GM21717 (cell line): Measurements from ENCODE around the gene KLHL9.
A peak's percentile ranks its signal among the peaks of the same experiment; 100 is the strongest.

ENCODE experiments used
- ATAC-seq: cut with Tn5 transposase; IDR thresholded peaks from one replicate; pipeline ENCODE4 v1.9.1; 2021; ENCODE audit warnings: mild to moderate bottlenecking, moderate library complexity; ENCODE audit not compliant: unreplicated experiment

Gene KLHL9

DNA sequence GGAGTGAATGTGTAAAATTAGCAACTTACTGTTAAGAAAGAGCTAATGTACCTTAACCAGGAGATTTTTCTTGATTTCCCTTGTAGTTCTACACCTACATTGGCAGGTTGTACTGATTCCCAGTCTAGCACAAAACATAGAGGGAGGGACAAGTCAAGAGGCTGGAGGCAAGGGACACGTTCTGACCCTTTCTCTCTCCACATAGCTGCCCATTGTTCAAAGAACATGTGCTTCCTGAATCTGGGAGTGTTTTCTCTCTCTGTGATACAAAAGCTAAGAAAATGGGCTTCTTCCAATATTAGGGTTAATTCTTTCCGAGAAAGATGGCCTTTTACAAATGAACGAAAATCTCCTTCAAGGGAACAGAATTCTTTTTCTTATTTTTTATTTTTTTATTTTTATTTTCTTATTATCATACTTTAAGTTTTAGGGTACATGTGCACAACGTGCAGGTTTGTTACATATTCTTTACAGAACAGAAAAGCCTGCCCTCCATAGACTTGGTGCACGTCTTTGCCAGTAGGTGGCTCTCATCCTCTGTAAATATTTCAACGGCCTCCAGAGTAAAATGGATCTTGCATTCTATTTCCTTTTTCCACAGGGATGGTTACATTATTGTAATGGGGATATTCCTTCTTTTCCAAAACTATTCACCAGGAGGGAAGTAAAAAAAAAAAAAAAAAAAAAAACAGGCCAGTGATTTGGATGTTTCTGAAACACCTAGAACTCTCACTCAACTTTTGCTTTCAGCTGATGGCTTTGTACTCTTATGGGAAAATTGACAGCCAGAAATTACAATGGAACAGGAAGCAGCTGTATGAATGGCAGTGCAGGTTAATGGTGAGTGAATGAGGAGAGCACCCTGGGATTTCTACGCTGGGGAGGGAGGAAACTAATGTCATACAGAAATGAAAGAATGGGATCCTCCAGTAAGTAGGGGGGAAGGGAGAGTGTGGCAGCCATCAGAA, 17.0 kb downstream of the KLHL9 start:
- no peak for ATAC-seq

DNA sequence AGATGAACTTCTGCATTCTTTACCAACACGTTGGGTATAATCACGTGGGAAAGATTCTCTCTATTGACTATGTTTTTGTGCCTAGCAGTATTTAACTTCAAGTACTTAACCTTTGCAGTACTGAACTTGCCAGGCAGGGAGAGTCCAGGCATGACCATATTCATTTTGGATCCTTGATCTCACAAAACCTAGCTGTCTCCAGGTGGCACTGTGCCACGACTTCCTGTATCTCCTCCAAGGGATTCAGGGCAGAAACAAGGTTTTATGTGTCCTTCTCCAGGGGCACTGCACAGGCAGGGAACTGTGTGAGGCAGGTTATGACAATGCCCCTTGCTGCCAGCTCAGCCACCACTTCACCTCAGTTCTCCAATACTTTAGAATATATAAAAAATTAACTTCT, 18.3 kb downstream of the KLHL9 start:
- ATAC-seq: no peak

DNA sequence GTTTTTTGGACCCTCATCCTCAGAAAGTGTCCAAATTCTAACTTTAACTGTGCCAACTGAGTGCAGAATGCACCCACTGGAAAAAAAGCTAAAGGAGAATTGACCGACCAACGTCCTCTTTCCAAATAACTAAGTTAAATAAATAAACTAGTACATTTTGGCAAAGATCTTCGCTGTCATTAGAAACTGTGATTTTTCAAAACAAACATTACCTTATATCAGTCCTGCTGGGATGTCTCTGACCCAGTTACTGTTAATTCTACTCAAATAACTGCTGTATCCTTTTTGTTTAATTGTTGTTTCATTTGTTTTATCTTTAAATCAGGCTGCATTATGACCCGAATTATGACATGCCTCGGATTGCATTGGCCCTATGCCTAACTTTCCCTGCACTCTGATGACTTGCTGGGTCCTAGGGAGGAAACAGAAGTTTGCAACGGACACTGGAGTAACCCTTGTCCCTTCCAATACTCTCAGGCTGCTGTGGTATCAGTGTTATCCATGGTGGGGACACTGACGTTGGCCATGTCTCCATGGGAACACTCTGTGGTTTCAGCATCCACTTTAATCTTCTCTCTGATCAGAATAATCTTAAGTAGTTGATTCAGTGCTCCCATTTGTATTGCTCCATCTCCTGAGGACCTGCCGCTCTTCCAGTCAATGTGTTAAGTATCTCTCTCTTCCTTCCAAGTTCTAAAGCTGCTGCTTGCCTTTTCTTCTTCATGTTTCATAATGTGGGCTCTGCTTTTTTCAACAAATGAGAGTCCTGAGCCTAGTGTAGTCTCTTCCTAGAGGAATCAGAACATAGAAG, 19.0 kb downstream of the KLHL9 start:
- no peak for ATAC-seq

DNA sequence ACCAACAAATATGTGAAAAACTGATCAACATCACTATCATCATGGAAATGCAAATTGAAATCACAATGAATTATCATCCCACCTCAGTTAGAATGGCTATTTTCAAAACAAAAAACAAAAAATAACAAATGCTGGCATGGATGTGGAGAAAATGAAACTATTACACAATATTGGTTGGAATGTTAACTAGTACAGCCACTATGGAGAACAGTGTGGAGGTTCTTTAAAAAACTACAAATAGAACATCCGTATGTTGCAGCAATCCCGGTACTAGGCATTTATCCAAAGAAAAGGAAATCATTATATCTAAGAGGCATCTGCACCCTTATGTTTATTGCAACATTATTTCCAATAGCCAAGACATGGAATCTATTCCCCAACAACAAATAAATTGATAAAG, 21.1 kb downstream of the KLHL9 start:
- ATAC-seq: no peak

DNA sequence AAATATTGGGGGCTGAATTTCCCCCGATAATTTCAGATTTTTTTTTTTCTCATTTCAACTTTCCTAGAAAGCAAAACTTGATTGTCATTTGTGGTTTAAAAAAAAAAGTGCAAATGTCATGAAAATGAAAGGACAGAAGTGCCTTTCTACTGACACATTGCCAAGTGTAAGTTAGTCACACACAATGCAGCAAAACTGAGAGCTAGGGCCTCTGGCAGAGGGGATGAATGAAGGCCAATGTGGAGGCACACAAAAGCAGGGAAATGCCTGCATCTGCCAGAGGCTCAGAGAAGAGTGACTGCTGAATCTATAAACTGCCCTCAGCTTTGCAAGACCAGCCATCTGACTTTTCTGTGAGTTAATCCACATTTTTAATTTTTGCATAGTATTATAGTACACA, 23.3 kb downstream of the KLHL9 start:
- ATAC-seq: no peak

DNA sequence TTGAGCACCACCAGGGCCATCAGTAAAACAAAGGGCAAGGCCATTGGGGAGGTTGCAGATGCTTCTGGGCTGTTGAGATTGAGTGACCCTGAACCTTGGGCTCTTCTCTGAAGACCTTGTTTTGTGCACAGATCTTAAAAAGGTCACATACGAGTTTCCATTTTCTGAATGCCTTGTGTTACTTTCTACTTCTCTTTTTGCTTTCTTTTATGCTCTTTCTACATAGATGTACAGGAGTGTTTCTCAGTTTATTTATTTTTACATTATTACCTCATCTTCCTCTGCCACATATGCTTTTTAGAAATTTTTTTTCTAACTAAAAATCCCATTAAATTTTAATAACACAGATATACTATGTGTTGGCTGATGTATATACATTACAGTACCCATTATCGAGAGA, 30.0 kb downstream of the KLHL9 start, which contains the start of gene IFNA5:
IFNA5 (minus strand) TSS at position 101 of the 400 bp plus-strand sequence; CDS start at position 44, 57 bp downstream.
- no peak for ATAC-seq

DNA sequence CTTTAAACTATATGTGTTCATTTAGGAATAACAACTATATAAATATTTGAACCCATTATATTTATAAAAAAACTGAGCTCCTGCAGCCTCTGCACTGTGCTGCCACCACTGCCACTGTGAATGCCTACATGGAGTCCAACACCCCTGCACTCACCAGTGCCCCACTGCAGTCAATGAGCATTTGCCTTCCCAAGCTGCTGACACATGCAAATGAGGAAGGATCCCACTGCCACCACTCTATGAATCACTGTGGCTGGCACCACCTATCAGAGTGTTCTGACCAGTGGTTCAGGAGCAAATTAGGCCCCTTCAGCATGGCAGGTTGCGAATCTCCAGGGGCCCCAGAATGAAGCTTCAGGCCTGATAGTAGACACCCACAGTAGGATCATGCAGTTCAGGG, 39.2 kb downstream of the KLHL9 start:
- no peak for ATAC-seq

DNA sequence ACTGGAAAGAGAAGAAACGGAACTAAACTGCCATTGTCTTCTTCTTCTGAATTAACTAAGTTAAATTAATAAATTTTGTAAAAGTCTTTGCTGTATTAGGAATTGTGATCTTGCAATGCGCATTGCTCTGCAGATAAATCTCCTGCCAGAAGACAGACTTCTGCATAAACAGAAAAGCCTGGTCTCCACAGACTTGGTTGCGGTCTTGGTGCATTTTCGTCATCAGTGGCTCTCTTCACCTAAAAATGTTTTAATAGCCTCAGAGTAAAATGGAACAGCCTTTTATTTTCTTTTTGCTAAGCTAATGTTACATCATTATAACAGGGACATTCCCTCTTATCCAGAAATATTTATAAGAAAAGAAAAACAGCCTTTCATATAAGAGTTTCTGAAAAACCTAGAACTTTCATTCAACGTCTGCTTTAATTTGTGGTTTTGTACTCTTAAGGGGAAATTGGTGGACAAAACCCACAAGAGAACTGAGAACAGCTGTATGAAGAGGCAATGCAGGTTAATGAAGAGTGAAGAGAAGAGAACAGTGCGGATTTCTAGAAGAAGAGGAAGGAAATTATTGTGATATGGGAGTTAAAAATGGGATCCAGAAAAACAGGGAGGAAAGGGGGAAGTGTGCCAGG, 40.2 kb downstream of the KLHL9 start:
- peak; percentile 82 for ATAC-seq

DNA sequence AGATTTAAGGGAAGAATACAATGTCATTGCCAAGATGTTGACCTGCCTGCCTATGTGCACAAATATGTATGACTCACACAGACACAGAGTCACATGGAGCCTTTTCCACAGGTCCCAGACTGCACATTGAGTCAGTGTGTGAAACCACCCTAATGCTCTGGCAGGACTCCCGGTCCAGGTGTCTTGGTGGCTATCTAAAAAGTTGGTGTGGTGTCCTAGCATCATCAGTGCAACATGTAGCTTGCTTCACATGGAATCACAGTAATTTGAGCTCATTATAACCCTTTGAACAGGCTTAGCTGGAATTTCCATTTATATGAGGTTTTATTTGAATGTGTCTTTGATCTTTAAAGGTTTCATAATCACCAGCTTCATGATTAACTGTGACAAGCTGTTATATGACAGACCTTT, 40.8 kb downstream of the KLHL9 start:
- peak; percentile 78 for ATAC-seq

DNA sequence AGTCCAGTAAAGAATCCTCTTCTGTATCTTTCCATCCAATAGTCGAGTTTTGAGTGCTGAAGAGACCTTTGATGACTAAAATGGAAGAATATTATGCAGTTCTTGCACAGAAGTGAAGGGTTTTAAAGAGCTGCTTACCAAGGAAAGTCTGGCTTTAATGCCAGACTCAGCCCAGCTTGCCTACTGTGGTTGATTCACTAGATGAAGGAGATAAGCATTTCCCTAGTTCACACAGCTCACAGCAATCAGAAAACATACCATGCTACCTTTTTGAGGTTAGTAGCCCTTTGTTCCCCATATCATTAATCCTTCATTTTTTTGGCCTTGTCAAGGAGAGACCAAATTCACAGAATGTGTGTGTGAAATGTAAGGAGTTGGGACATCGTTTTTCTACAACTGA, 45.4 kb downstream of the KLHL9 start:
- no peak for ATAC-seq

DNA sequence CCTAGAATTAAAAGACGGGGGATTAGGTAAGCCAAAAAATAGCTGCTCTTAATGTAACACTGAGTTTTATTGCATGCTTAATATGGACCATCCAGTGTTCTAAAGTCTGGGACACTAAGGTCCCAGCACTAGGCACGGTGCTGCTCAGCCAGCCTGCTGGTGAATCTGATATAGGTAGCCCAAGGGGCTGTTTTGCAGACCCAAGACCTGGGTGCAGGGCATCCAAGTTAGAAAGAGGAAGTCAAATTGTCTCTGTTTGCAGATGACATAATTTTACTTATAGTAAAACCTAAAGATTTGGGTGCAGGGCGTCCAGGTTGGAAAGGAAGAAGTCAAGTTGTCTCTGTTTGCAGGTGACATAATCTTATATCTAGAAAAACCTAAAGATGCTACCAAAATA, 47.9 kb downstream of the KLHL9 start:
- no peak for ATAC-seq

DNA sequence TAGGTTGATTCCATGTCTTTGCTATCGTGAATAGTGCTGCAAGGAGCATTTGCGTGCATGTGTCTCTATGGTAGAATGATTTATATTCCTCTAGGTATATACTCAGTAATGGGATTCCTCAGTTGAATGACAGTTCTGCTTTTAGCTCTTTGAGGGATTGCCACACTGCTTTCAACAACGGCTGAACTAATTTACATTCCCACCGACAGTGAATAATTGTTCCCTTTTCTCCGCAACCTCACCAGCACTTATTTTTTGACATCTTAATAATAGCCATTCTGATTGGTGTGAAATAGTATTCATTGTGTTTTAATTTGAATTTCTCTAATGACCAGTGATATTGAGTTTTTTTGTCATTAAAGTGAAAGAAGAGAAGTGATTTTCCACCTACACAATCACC, 48.5 kb downstream of the KLHL9 start:
- no peak for ATAC-seq

DNA sequence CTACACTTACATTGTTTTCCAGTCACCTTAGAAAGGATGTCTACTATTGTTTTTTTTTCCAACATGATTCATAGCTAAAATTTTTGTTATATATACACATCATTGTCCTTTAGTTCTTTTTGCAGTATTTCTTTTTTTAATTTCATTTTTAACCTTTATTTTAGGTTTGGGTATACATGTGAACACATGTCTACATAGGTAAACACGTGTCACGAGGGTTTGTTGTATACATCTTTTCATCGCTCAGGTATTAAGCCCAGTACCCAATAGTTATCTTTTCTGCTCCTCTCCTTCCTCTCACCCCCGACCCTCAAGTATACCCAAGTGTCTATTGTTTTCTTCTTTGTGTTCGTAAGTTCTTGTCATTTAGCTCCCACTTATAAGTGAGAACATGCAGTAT, 49.1 kb downstream of the KLHL9 start:
- no peak for ATAC-seq

DNA sequence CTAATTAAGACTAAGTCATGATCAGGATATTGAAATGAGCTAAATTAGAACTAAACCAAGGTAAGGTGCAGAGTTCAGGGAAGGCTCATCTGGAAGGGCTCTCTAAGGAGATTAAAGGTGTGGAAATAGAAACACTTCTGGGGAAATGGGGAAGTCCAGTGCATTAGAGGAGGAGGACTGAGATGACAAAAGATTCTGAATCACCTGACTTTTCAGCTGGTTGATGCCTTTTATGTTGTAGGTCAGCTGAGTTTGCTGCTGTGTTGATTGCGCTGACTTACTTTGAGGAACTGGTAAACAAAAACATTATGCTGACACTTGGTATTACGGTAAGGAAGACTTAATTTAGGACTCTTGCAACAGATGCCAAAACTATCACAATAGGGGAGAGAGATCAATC, 53.9 kb downstream of the KLHL9 start:
- no peak for ATAC-seq
